Measurements from ENCODE around the gene IL23A. TPM values are rescaled to one million over a fixed set of nuclear protein-coding genes. Genes with fewer than 3 reads are reported as not detected.
A peak's percentile ranks its signal among the peaks of the same experiment; 100 is the strongest.

Gene IL23A
- total and polyA plus RNA-seq, 8 donors = 0.69 to 1.3 (median 1.0) TPM

DNA sequence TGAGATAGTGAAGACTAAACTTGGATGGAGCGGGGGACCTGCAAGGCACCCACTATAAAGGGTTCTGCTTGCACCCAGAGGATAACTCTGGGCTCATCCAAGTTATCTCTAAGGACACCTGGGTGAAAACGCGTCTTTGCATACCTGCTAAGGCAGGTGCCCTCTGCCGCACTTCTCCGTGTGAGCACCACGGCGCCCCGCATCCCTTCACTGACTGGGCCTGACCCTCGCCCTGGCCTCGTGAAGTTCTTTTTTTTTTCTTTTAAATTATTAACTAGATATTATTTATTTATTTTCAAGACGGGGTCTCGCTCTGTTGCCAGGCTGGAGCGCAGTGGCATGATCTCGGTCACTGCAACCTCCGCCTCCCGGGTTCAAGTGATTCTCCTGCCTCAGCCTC is 43.9 kb downstream of the IL23A start:
- no peaks in the 10 kb centered on the region for H3K4me1 ChIP-seq
- no peaks in the 10 kb centered on the region for H3K36me3 ChIP-seq
- no peak overlapping the region for H3K4me3 ChIP-seq
- ATAC-seq (no peak), DNase-seq (no peak)
- no peaks in the 10 kb centered on the region for H3K27me3 ChIP-seq
- no peak for TF ChIP-seq CTCF (IDR thresholded peaks at IDR 0.05)
- H3K9me3 ChIP-seq = no peaks in the 10 kb centered on the region
- intact Hi-C loops (cut with DNase I) = no loop called here
- no peak overlapping the region for H3K27ac ChIP-seq

GRCh38 chr12:56385873-56386272 is 47.2 kb downstream of the IL23A start:
- Histone ChIP-seq H3K36me3 (no peaks in the 10 kb centered on the region), H3K27ac (no peak overlapping the region), H3K27me3 (no peaks in the 10 kb centered on the region), H3K4me1 (no peaks in the 10 kb centered on the region), H3K9me3 (no peaks in the 10 kb centered on the region), H3K4me3 (no peak overlapping the region)
- ATAC-seq (no peak), DNase-seq (no peak)
- TF ChIP-seq CTCF (IDR thresholded peaks at IDR 0.05) = no peak
- intact Hi-C loops (cut with DNase I) = no loop called here

DNA sequence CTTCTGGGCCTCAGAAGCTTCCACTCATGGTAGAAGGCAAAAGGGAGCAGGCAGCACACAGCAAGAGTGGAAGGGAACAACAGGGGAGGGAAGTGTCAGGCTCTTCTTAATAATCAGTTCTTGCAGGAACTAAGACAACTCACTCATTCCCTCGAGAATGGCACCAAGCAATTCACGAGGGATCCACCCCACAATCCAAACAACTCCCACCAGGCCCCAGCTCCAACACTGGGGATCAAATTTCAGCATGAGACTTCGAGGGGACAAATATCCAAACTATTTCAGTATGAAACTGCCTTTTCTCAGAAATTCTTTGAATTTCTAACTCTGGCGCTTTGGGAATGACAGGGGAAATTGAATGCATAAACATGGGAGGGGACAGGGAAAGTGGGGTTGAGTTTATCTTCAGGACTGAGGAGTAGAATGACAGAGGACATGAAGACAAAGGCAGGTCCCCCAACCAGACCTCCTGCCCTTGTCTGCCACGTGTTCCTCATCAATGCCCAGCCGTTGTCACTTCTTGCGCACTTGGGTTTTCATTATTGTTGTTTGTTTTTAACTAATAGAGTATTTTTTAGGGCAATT is 48.6 kb downstream of the IL23A start:
- TF ChIP-seq CTCF (IDR thresholded peaks at IDR 0.05) = no peak
- Histone ChIP-seq H3K9me3 (peaks cover 0 to under 1% of the 10 kb centered on the region in 2 donors), H3K27ac (no peak overlapping the region), H3K36me3 (no peaks in the 10 kb centered on the region), H3K4me3 (no peak overlapping the region), H3K4me1 (no peaks in the 10 kb centered on the region), H3K27me3 (no peaks in the 10 kb centered on the region)
- intact Hi-C loops (cut with DNase I) = no loop called here
- no peak for ATAC-seq
- DNase-seq = peak in 1 of 4 donors; percentile 11

DNA sequence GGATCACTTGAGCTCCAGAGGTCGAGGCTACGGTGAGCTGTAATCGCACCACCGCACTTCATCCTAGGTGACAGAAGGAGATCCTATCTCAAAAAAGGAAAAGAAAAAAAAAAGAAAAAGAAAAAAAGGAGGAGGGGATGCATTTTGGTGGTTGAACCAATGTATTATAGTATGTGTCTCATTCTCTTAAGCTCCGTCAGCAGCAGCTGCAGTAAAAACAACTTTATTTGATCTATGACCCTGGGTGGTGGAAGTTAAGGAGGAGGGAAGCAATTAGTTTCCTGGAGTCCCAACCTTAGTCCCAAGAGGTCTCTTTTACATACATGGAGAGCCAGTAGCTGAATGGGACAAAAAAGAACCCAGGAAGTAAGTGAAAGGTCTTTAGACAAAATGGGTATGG is 50.7 kb downstream of the IL23A start:
- intact Hi-C loops (cut with DNase I) = no loop called here
- ATAC-seq (no peak), DNase-seq (no peak)
- no peak overlapping the region for H3K4me3 ChIP-seq
- no peak for TF ChIP-seq CTCF (IDR thresholded peaks at IDR 0.05)
- no peaks in the 10 kb centered on the region for H3K36me3 ChIP-seq
- peaks cover 0 to 3% of the 10 kb centered on the region in 2 donors for H3K9me3 ChIP-seq
- H3K27ac ChIP-seq = no peak overlapping the region
- H3K4me1 ChIP-seq = no peaks in the 10 kb centered on the region
- H3K27me3 ChIP-seq = no peaks in the 10 kb centered on the region

Other genes with a start within 250 kb of the IL23A start
- gene PA2G4, start 234.3 kb upstream of the IL23A start, total RNA-seq = 100 to 1,000 TPM in 1 of 2 donors, 10 to 100 TPM in 1; 62.0 to 103 TPM
- gene PA2G4, start 234.3 kb upstream of the IL23A start, polyA plus RNA-seq (ENCODE audit: insufficient read length in 6 of 6) = 100 to 1,000 TPM; 120 to 151 (median 133) TPM
- 1,000 to 10,000 TPM; 3,023 to 3,157 TPM for gene RPL41, start 222.3 kb upstream of the IL23A start, total RNA-seq
- gene RPL41, start 222.3 kb upstream of the IL23A start, polyA plus RNA-seq (ENCODE audit: insufficient read length in 6 of 6) = 1,000 to 10,000 TPM; 6,005 to 6,852 (median 6,180) TPM
- gene ZC3H10, start 220.6 kb upstream of the IL23A start, total RNA-seq = 1 to 10 TPM; 6.0 to 8.7 TPM
- gene ZC3H10, start 220.6 kb upstream of the IL23A start, polyA plus RNA-seq (ENCODE audit: insufficient read length in 6 of 6) = 1 to 10 TPM; 4.2 to 6.7 (median 5.5) TPM
- gene ESYT1, start 210.6 kb upstream of the IL23A start, total RNA-seq = 100 to 1,000 TPM; 102 to 116 TPM
- gene ESYT1, start 210.6 kb upstream of the IL23A start, polyA plus RNA-seq (ENCODE audit: insufficient read length in 6 of 6) = 10 to 100 TPM; 80.9 to 94.5 (median 90.2) TPM
- gene MYL6B, start 186.3 kb upstream of the IL23A start, total RNA-seq = 10 to 100 TPM; 32.6 to 43.1 TPM
- 100 to 1,000 TPM; 153 to 193 (median 173) TPM for gene MYL6B, start 186.3 kb upstream of the IL23A start, polyA plus RNA-seq (ENCODE audit: insufficient read length in 6 of 6)
- gene MYL6, start 180.5 kb upstream of the IL23A start, total RNA-seq = 1,000 to 10,000 TPM; 1,768 to 1,773 TPM
- gene MYL6, start 180.5 kb upstream of the IL23A start, polyA plus RNA-seq (ENCODE audit: insufficient read length in 6 of 6) = 1,000 to 10,000 TPM; 1,831 to 2,250 (median 2,105) TPM
- gene SMARCC2, start 149.4 kb upstream of the IL23A start, total RNA-seq = 10 to 100 TPM; 84.3 to 84.9 TPM
- gene SMARCC2, start 149.4 kb upstream of the IL23A start, polyA plus RNA-seq (ENCODE audit: insufficient read length in 6 of 6) = 100 to 1,000 TPM; 113 to 139 (median 121) TPM
- gene RNF41, start 117.0 kb upstream of the IL23A start, total RNA-seq = 10 to 100 TPM; 50.3 to 51.4 TPM
- gene RNF41, start 117.0 kb upstream of the IL23A start, polyA plus RNA-seq (ENCODE audit: insufficient read length in 6 of 6) = 10 to 100 TPM; 41.5 to 47.1 (median 42.0) TPM
- gene NABP2, start 114.5 kb upstream of the IL23A start, total RNA-seq = 10 to 100 TPM; 32.6 to 33.8 TPM
- gene NABP2, start 114.5 kb upstream of the IL23A start, polyA plus RNA-seq (ENCODE audit: insufficient read length in 6 of 6) = 10 to 100 TPM; 21.8 to 28.5 (median 24.7) TPM
- under 1 TPM in 1 of 2 donors, not detected in 1; 0.29 TPM for gene SLC39A5, start 108.8 kb upstream of the IL23A start, total RNA-seq
- 1 to 10 TPM; 2.0 to 6.6 (median 4.0) TPM for gene SLC39A5, start 108.8 kb upstream of the IL23A start, polyA plus RNA-seq (ENCODE audit: insufficient read length in 6 of 6)
- gene ANKRD52, start 80.5 kb upstream of the IL23A start, total RNA-seq = 10 to 100 TPM; 33.3 to 39.3 TPM
- 10 to 100 TPM; 24.6 to 40.1 (median 31.7) TPM for gene ANKRD52, start 80.5 kb upstream of the IL23A start, polyA plus RNA-seq (ENCODE audit: insufficient read length in 6 of 6)
- 10 to 100 TPM in 1 of 2 donors, 1 to 10 TPM in 1; 9.4 to 10.9 TPM for gene COQ10A, start 71.9 kb upstream of the IL23A start, total RNA-seq
- 10 to 100 TPM; 13.6 to 19.8 (median 14.8) TPM for gene COQ10A, start 71.9 kb upstream of the IL23A start, polyA plus RNA-seq (ENCODE audit: insufficient read length in 6 of 6)
- 100 to 1,000 TPM; 193 to 213 TPM for gene CS, start 38.6 kb upstream of the IL23A start, total RNA-seq
- gene CS, start 38.6 kb upstream of the IL23A start, polyA plus RNA-seq (ENCODE audit: insufficient read length in 6 of 6) = 100 to 1,000 TPM; 162 to 190 (median 177) TPM
- gene CNPY2, start 22.9 kb upstream of the IL23A start, total RNA-seq = 100 to 1,000 TPM; 135 to 152 TPM
- 100 to 1,000 TPM; 126 to 168 (median 146) TPM for gene CNPY2, start 22.9 kb upstream of the IL23A start, polyA plus RNA-seq (ENCODE audit: insufficient read length in 6 of 6)
- 10 to 100 TPM; 49.9 to 58.4 TPM for gene PAN2, start 4.9 kb upstream of the IL23A start, total RNA-seq
- 100 to 1,000 TPM in 1 of 6 donors, 10 to 100 TPM in 5; 66.7 to 107 (median 82.0) TPM for gene PAN2, start 4.9 kb upstream of the IL23A start, polyA plus RNA-seq (ENCODE audit: insufficient read length in 6 of 6)
- gene STAT2, start 21.2 kb downstream of the IL23A start, total RNA-seq = 100 to 1,000 TPM; 175 to 187 TPM
- gene STAT2, start 21.2 kb downstream of the IL23A start, polyA plus RNA-seq (ENCODE audit: insufficient read length in 6 of 6) = 100 to 1,000 TPM; 133 to 194 (median 162) TPM
- gene APOF, start 24.0 kb downstream of the IL23A start, total RNA-seq = not detected
- gene APOF, start 24.0 kb downstream of the IL23A start, polyA plus RNA-seq (ENCODE audit: insufficient read length in 6 of 6) = under 1 TPM in 3 of 6 donors, not detected in 3; 0.13 to 0.18 (median 0.13) TPM
- gene TIMELESS, start 110.5 kb downstream of the IL23A start, total RNA-seq = 10 to 100 TPM; 15.0 to 22.1 TPM
- 10 to 100 TPM; 27.1 to 38.0 (median 32.3) TPM for gene TIMELESS, start 110.5 kb downstream of the IL23A start, polyA plus RNA-seq (ENCODE audit: insufficient read length in 6 of 6)
- gene MIP, start 115.8 kb downstream of the IL23A start, total RNA-seq = not detected
- gene MIP, start 115.8 kb downstream of the IL23A start, polyA plus RNA-seq (ENCODE audit: insufficient read length in 6 of 6) = under 1 TPM in 1 of 6 donors, not detected in 5; 0.18 TPM
- 1 to 10 TPM; 2.5 to 3.3 TPM for gene SPRYD4, start 129.7 kb downstream of the IL23A start, total RNA-seq
- gene SPRYD4, start 129.7 kb downstream of the IL23A start, polyA plus RNA-seq (ENCODE audit: insufficient read length in 6 of 6) = 1 to 10 TPM; 4.6 to 5.9 (median 5.7) TPM
- 1 to 10 TPM; 3.0 to 5.9 TPM for gene GLS2, start 149.3 kb downstream of the IL23A start, total RNA-seq
- 1 to 10 TPM; 2.3 to 3.4 (median 2.7) TPM for gene GLS2, start 149.3 kb downstream of the IL23A start, polyA plus RNA-seq (ENCODE audit: insufficient read length in 6 of 6)
- gene RBMS2, start 182.9 kb downstream of the IL23A start, total RNA-seq = 100 to 1,000 TPM in 1 of 2 donors, 10 to 100 TPM in 1; 81.2 to 113 TPM
- 10 to 100 TPM; 49.0 to 74.9 (median 67.1) TPM for gene RBMS2, start 182.9 kb downstream of the IL23A start, polyA plus RNA-seq (ENCODE audit: insufficient read length in 6 of 6)